Measurements from ENCODE around the gene GJD2. TPM values are rescaled to one million over a fixed set of nuclear protein-coding genes. Genes with fewer than 3 reads are reported as not detected.

The GJD2 gene
- total RNA-seq, 4 donors from 2014 or later: not detected

GRCh38 chr15:34721157-34721801 lies 33.5 kb downstream of the GJD2 start:
- no peak for ATAC-seq (ENCODE audit: low FRiP score)
- no peak for DNase-seq (ENCODE audit: low spot score)
- TF ChIP-seq CTCF (IDR thresholded peaks at IDR 0.05): no peak

DNA sequence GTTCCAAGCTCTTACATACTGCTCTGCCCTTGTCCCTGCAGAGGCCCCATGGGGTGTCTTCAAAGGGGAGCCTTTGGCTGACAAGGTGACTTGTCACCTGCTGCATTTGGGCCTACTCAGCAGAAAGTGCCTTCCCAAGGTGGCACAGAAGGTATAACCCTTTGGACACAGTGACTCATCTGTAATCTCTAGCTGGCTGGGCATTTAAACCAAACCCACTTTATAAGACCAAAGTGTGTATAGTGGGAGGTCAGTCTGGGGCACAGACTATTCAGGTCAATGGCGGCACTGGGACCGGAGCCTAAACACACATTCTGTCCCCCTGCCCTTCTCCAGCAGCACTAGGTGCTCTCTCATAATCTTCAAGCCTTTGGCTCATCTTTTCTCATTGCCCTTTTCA lies 35.1 kb downstream of the GJD2 start:
- DNase-seq (ENCODE audit: low spot score) (no peak), ATAC-seq (ENCODE audit: low FRiP score) (no peak)
- no peak for TF ChIP-seq CTCF (IDR thresholded peaks at IDR 0.05)

- TF ChIP-seq CTCF (IDR thresholded peaks at IDR 0.05): no peak
- no peak for ATAC-seq (ENCODE audit: low FRiP score)
Measured at GRCh38 chr15:34718681-34719665, 35.8 kb downstream of the GJD2 start.

DNA sequence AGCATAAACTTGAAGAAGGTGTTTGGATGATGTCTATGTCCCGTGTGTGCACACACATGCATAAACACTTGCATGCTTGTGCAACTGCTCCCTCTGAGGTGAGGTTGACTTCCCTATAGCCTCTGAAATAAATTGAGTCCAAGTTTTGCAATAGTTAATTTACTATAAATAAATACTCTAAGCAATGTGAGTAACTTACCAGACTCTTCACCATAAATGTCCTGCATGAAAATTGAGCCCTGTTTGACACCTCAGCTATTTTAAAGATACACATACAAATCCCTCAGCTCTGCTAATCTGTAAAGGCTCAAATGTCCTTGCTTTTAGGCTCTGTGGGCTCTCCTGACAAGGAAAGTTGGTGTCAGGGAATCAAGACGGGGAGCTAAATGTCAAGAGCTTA lies 37.1 kb downstream of the GJD2 start:
- TF ChIP-seq CTCF (IDR thresholded peaks at IDR 0.05): no peak
- DNase-seq (ENCODE audit: low spot score) (no peak), ATAC-seq (ENCODE audit: low FRiP score) (no peak)

More at GRCh38 chr15:34718681-34719665, 35.8 kb downstream of the GJD2 start:
- DNase-seq (ENCODE audit: low spot score): no peak

DNA sequence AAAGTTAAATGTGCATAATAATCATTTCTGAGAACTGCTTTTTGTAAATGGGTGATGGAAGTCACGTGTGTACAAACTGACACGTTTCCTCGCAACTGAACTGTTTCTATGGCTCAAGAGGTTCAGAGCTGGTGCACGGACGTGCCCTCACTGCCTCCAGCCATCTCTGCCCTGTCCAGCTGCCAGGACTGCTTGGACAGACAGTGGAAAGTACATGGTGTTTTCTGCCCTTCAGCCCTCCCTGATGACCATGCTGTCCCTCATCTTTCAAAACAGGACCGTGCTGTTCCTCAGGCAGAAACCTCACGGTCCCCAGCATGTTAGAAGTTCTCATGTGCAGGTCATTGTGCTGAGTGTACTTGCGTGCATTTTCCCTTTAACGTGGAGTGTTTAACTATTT lies 38.7 kb downstream of the GJD2 start:
- no peak for TF ChIP-seq CTCF (IDR thresholded peaks at IDR 0.05)
- ATAC-seq (ENCODE audit: low FRiP score) (no peak), DNase-seq (ENCODE audit: low spot score) (no peak)

GRCh38 chr15:34714476-34715121 lies 40.2 kb downstream of the GJD2 start:
- TF ChIP-seq CTCF (IDR thresholded peaks at IDR 0.05): no peak
- no peak for ATAC-seq (ENCODE audit: low FRiP score)

More at GRCh38 chr15:34714476-34715121, 40.2 kb downstream of the GJD2 start:
- DNase-seq (ENCODE audit: low spot score): no peak

Data from omental fat pad (tissue), 4 donors.